Right lung (tissue), 10 donors: Measurements from ENCODE around the gene IQCB1. TPM values are rescaled to one million over a fixed set of nuclear protein-coding genes. Genes with fewer than 3 reads are reported as not detected.
"Not testable (repeated sequence)": the region's sequence is repeated elsewhere in the genome, so short reads cannot be mapped to it uniquely, and the experiment has no call there.

Experiments
- DNase-seq, 2 donors: peaks; one replicate each; pipeline ENCODE4 v3.0.0-alpha.2; 2013
- long read RNA-seq, 8 donors: transcript quantifications; one replicate each; lab custom pipeline, GENCODE V29; 2026
- polyA plus RNA-seq, 5 donors: library from polyadenylated mRNA; unstranded; fragments of 120-200 nt; gene quantifications; one replicate each; pipeline versions ENCODE4 v1.2.1 to v1.2.3, GENCODE V29; 2013; ENCODE audit warnings: inconsistent platforms in 1 of 5, low replicate concordance in 1 of 5; ENCODE audit not compliant: insufficient read length in 5 of 5, insufficient read depth in 1 of 5

Gene IQCB1
- polyA plus RNA-seq = 10 to 100 TPM; 31.0 to 49.7 (median 40.3) TPM
- long read RNA-seq, donor 1, partial matches to known transcripts = 8 of 14 reads
- long read RNA-seq, donor 1, other reads (novel, unspliced or antisense) = 0 of 14 reads
- long read RNA-seq, donor 2 = 0 reads
- long read RNA-seq, donor 3, partial matches to known transcripts = 0 of 3 reads
- long read RNA-seq, donor 3, other reads (novel, unspliced or antisense) = 0 of 3 reads
- long read RNA-seq, donor 4, partial matches to known transcripts = 0 of 2 reads
- long read RNA-seq, donor 4, other reads (novel, unspliced or antisense) = 0 of 2 reads
- long read RNA-seq, donor 5, transcript IQCB1-206 (2 exons, 571 nt) = major isoform, 5 of 7 reads
- long read RNA-seq, donor 5, partial matches to known transcripts = 0 of 7 reads
- long read RNA-seq, donor 5, other reads (novel, unspliced or antisense) = 0 of 7 reads
- long read RNA-seq, donor 6, transcript IQCB1-201 (15 exons, 2,594 nt) = major isoform, 5 of 11 reads
- long read RNA-seq, donor 6, partial matches to known transcripts = 0 of 11 reads
- long read RNA-seq, donor 6, other reads (novel, unspliced or antisense) = 0 of 11 reads
- long read RNA-seq, donor 7, partial matches to known transcripts = 0 of 4 reads
- long read RNA-seq, donor 7, other reads (novel, unspliced or antisense) = 0 of 4 reads
- long read RNA-seq, donor 8, partial matches to known transcripts = 0 of 3 reads
- long read RNA-seq, donor 8, other reads (novel, unspliced or antisense) = 0 of 3 reads

- DNase-seq = peak; percentile 97
These were observed at the start of gene IQCB1, which contains the start of gene EAF2 for GRCh38 chr3:121834671-121835464. TSS of gene IQCB1 (minus strand) at chr3:121835060. CDS start at chr3:121828960, 6,100 bp downstream. TSS of gene EAF2 (plus strand) at chr3:121835209. CDS start at chr3:121835286, 77 bp downstream.

- no peak for DNase-seq
These were observed 48.6 kb upstream of the IQCB1 start for GRCh38 chr3:121883507-121883906.

- no peak for DNase-seq
These were observed 43.6 kb upstream of the IQCB1 start for GRCh38 chr3:121878411-121878810.

- no peak for DNase-seq
These were observed 36.6 kb upstream of the IQCB1 start for GRCh38 chr3:121871430-121871829.

GRCh38 chr3:121870717-121871116, 35.9 kb upstream of the IQCB1 start:
- DNase-seq = no peak

GRCh38 chr3:121869736-121870135, 34.9 kb upstream of the IQCB1 start:
- no peak for DNase-seq

- no peak for DNase-seq
These were observed 28.9 kb upstream of the IQCB1 start for GRCh38 chr3:121863801-121864200.

- not testable (repeated sequence) for DNase-seq
These were observed 28.4 kb upstream of the IQCB1 start for GRCh38 chr3:121863247-121863646.

GRCh38 chr3:121857778-121858177, 22.9 kb upstream of the IQCB1 start:
- DNase-seq = not testable (repeated sequence)

- no peak for DNase-seq
These were observed 20.7 kb upstream of the IQCB1 start for GRCh38 chr3:121855555-121855954.

- no peak for DNase-seq
These were observed 17.4 kb upstream of the IQCB1 start for GRCh38 chr3:121852256-121852655.

GRCh38 chr3:121844892-121845291, 10.0 kb upstream of the IQCB1 start:
- no peak for DNase-seq

- no peak for DNase-seq
These were observed 5.1 kb upstream of the IQCB1 start for GRCh38 chr3:121839962-121840361.

- no peak for DNase-seq
These were observed 1.6 kb upstream of the IQCB1 start for GRCh38 chr3:121836481-121836880.

- no peak for DNase-seq
These were observed 1.2 kb upstream of the IQCB1 start for GRCh38 chr3:121836064-121836463.

GRCh38 chr3:121835465-121835801, 573 bp upstream of the IQCB1 start:
- no peak for DNase-seq

- DNase-seq = peak; percentile 18 to 30
These were observed 646 bp downstream of the IQCB1 start for GRCh38 chr3:121834157-121834670.

- DNase-seq = no peak
These were observed 11.9 kb downstream of the IQCB1 start for GRCh38 chr3:121822973-121823372.

- no peak for DNase-seq
These were observed 13.2 kb downstream of the IQCB1 start for GRCh38 chr3:121821421-121822199.

GRCh38 chr3:121819236-121819635, 15.6 kb downstream of the IQCB1 start:
- DNase-seq = no peak

- DNase-seq = no peak
These were observed 16.3 kb downstream of the IQCB1 start for GRCh38 chr3:121818578-121818977.
